NCI-H1092 treated with DMSO at 0.1 percent for 48 hours (cell line): Measurements from ENCODE around the gene NUDT12.

ENCODE experiments used
- DNase-seq: peaks from one replicate; lab custom pipeline; 2025; lab: John Stamatoyannopoulos, UW

The NUDT12 gene

DNA sequence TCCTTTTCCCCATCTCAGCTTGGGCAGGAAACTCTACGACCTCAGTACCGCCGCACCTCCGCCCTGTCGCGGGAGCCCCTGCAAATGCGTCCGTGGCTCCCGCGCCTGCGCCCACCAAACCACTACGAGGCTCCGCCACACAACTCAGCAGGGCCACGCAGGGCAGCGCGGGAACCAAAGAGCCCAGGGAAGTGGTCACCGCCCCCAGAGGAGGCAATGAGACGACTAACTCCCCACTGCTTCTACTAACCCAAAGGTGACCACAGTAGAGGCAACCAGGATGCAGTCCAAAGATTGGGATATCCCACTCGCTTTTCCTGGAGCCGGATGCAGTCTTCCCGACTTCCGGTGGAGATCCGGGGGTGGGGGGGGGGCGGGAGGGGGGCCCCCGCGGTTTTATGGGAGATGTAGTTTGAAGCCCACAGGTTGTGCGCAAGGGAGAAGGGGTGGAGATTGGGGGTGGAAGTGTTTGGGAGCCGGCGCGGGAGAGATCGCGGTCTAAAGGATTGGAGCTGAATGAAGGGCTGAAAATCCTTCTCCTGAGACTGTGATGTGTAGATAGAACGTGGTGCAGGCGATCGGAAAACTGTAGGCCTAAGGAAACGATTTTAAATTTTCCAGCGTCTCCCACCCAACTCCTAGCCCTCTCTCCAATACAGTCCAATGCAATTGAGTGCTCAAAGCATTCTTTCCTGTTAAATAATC, at the start of gene NUDT12:
NUDT12 (minus strand) TSS at position 337 of the 705 bp plus-strand sequence. CDS start 2,541 bp downstream, outside the sequence.
- peak; percentile 87 for DNase-seq

DNA sequence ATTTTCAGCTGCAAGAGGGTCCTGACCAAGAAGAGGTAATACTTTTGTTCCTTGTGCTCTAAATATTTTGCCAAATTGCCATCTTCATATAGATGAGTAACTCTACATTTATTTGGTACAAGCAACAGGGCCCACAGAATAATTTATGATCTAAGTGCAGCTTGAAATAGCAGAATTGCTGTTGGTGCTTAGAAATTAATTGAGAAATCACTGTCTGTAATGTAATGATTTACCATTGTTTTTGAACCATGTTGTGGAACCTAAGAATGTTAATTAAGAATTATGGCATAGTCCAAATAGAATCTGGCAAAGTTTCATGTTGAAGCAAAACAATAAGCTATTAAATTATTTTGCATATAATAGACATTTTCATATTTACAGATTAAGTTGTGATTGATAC, 44.8 kb upstream of the NUDT12 start:
- no peak for DNase-seq

DNA sequence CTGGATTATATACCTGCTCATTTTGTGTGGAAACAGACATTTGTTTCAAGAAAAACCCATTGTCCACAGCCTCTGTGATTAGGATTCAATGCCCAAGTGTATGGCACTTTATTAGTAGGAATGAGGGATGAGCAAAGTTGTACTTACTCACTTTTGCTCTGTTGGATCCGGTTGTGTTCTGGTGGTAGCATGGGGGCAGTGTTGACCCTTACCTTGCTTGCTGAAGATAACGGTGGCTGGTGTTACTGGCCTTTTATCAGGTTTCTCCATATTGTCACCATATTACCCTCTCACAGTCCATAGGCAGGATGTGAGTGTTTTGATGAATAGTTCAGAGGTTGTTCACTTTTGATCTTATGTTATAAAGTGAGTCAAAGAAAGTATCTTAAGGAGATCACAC, 42.7 kb upstream of the NUDT12 start:
- DNase-seq = no peak

DNA sequence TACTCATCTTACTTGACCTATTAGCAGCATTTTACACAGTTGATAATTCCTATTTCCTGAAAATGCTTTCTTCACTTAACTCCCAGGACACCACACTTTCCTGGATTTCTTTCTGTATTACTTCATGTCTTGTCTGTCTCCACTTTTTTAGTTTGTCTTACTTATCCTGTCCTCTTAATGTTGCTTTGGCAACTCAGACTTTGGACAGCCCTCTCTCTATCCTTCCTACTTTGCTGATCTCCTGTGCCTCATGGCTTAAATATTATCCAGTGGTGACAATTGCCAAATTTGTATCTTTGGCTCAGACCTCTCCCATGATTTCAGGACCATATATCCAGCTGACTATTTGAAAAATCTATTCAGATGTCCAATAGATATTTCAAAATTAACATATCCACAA, 39.8 kb upstream of the NUDT12 start:
- no peak for DNase-seq

DNA sequence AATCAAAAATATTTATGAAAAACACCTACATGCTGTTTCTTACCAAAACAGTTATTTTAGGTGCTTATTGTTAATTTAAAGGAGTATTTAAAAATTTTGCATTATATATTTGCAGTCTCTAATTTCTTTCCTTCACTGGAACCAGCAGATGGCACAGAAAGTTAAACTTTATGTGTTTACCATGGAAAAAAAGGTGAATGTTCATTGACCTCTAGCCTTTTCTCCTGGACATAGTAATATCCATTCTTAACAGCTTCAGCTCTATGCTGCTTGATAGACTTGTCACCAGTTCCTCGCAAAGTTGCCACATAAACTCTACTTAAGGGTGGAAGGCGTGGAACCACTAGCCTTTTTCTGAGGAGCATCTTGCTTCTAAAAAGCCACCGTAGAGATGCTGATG, 38.7 kb upstream of the NUDT12 start:
- DNase-seq = no peak

DNA sequence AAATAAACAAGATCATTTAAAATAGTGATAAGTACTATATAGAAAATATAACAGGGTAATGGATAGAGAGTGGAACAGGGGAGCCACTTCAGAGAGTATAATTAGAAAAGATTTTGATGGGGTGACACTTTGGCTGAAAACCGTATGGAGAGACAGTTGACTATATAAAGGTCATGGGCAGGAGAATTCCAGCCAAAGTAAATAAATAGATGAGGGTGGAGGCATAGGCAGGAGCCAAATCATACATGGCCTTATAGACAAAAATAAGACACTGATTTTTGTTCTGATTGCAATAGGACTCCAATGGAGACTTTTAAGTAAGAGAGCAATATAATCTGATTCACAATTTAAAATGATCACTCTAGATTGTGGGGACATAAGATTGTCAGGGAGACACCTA, 37.5 kb upstream of the NUDT12 start:
- peak; percentile 37 for DNase-seq

DNA sequence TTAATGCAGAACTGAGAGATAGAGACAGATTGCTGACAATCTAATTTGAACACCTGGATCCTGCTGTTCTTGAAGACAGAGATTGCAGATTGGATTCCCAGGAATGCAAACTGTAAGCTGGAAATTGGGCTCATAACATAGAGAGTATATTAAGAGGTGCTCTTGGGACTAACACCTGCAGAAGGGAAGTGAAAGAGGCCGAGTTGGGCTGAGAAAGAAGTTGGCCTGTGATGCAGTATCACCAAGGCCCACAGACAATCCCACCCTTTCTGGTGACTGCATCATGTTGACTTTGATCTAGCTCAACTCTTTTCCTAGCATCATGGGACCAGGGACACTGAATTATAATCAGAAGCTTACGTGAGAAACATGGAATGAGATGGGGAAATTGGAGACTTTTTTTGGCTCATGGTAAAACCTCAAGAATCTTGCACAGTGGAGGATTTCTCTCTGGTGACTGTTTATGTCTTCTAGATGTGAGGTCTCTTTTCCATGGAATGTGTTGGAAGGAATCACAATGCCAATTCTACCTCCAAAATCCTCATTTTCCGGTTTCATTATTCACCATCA, 36.5 kb upstream of the NUDT12 start:
- no peak for DNase-seq

DNA sequence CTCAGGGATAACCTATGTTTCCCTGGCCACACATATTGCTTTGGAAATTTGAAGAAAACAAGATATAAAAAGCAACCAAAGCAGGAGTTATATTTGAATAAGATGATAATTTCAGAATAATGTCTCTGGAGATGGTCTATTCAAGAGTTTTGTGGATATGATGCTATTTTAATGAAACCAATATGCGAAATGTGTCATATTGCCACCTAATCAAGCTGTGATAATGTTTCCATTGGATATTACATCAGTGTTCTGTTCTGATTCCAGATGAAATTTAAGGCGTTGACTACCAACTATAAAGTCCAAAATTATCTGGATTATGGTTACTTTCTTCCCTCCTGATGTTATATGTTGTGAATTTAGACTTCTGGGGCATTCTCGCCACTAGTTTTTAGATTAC, 27.6 kb upstream of the NUDT12 start:
- DNase-seq = no peak

DNA sequence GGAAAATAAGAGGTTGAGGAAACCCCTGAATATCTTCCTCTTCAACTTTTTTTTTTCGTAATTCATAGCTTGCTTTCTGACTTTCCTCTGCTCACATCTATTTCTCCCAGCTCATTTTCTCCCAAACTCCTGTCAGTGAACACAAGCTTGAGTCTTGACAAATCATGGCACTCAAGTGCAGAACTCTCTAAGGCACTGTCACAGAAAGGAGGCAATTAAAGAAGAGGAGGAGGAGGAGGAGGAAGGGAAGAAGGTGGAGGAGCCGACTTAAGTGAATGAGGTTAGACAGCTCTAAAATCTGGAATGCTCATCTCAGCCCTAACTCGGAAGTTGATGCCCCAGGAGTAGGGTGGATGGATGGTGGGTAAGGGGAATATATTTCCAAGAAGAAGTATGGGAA, 27.2 kb upstream of the NUDT12 start:
- no peak for DNase-seq

DNA sequence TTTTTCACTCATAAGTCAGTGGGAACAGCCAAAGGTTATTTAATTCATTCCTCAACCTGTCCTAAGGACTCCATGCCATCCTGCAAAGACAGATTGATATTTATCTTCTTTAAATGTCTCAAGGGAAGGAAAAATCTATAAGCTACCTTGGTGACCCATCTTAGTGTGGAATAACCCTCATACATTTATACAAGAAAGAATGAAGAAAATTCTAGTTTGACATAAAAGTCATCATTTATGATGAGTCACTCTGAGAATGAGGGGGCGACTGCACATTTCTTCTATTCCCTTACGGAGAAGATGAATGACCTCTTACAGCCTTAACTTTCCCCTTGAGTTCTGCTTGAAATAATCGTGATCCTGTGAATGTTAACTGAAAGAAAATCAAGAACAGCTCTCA, 26.8 kb upstream of the NUDT12 start:
- no peak for DNase-seq

DNA sequence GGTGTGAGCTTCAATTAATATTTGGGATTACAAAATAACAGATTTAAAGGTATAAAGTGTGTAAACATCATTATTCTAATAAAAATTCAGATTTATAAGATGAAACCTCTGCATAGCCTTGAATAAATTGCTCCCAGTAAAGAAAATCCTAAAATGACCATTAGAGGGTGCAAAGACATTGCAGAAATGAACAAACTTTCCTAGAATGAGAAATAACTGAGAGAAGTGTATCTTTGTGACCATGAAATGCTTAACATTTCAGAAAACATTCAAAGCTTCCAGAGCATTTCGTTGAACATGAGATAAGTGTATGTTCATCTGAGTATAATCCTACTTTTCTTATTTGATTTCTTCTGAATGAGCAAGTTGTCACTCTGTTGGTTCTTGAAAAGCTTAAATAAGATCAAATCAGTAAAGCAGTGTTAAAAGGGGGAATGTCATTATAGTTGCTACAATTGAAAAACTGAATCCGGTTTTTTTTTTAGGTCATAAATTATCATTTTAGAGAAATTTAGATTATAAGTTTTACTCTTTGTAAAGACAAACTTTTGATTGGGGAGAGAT, 24.7 kb upstream of the NUDT12 start:
- DNase-seq = peak; percentile 60

DNA sequence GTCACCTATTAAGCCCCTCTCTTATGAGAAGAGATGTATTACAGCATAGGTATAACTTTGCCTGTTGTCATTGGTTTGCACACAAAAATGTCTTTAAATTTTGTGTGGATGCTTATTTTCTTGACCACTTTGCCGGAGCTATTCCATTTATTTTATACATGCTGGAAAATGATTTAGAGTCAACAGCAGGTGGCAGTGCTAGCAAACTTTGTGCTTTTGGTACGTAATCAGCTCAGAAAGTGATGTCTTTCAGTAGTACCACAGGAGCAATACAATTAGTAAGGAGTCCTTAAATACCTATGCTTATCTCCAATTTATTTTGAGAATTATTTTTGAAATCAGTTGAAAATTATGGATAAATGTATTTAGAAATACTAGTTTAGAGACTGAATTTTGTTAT, 19.8 kb upstream of the NUDT12 start:
- DNase-seq = peak; percentile 54

DNA sequence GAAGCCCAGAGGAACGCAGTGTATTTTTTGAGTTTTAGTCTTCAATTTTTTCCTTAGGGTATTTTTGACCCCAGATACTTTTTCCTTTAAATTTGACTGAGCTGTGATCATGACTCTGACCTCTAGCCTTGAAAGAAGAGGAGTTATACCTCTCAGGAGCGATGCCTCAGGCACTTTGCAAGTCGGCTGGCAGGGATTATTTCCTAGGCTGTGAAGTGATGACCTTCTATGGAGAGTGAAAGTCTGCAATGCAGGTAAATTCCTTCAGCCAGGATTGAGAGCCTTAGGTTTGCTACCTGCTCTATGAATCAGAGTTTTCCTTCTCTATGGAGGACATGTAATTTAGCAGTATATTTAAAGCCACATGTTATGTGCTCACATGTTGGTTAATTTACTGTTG, 10.8 kb upstream of the NUDT12 start:
- DNase-seq = no peak

DNA sequence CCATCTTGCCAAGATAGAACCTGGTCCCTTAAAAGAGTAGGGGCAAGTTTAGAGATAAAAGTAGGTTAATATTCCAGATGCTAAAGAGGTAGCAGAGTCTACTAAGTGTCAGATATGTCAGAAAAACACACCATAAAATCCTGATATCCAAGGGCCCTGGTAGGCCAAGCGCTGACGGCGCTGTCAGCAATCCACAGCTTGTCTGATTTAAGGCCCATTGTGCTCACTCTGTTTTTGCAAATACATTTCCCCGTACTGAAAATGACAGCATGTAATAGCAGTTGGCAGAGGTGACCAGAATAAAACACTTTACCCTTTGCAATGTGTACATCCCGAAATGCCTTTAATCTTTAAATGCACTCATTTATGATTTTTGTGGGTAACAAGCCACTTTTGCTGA, 9.9 kb upstream of the NUDT12 start:
- DNase-seq = no peak

DNA sequence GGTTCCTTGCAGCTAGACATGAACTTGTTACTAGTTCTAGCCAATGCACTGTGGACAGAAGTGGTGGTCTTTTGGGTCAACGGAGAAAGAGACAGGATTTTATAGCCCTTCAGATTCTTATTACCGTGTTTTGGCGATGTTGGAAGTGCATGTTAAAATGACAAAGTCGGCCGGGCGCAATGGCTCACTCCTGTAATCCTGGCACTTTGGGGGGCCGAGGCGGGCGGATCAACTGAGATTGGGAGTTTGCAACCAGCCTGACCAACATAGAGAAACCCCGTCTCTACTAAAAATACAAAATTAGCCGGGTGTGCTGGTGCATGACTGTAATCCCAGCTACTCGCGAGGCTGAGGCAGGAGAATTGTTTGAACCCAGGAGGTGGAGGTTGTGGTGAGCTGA, 9.1 kb upstream of the NUDT12 start:
- no peak for DNase-seq

DNA sequence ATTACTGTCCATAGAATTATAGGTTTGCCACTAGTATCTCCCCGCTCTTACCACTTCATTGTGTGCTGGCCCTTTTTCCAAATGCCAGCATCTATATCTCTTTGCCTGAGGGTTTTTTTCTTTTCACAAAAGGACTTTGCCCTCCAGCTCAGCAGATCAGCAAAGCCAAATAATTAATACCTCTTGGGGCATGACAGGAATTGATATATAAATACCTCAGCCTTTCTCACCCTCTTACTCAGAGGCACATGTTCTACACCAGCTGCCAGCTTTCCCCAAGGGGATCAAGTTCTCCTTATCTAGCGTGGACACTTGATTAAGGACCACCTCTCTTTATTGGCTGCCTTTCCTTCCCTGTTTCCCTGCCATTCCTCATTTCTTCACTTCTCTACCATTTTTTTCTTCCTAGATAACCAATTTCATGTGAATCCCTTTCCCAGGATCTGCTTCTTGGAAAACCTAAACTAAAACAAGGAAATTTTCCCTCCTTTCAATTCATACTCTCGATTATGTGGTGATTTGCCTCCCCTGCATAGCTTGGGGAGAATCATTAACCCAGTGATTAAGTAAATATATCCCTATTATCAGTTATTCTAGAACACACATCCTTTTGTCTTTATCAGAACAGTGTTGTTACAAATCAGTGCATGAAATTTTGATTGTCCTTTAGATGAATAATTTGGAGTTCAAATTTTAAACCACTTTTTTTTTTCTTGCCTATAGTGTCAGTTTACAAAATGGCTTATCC, 6.9 kb upstream of the NUDT12 start:
- no peak for DNase-seq

DNA sequence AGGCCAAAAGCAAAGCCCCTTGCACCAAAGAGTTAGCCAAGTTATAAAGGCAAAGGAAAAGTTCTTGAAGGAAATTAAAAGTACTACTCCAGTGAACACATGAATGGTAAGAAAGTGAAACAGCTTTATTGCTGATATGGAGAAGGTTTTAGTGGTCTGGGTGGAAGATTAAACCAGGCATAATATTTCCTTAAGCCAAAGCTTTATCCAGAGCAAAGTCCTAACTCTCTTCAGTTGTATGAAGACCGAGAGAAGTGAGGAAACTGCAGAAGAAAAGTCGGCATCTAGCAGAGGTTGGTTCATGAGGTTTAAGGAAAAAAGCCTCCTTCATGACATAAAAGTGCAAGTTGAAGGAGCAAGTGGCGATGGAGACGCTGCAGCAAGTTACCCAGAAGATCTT, 3.1 kb upstream of the NUDT12 start:
- DNase-seq = no peak

DNA sequence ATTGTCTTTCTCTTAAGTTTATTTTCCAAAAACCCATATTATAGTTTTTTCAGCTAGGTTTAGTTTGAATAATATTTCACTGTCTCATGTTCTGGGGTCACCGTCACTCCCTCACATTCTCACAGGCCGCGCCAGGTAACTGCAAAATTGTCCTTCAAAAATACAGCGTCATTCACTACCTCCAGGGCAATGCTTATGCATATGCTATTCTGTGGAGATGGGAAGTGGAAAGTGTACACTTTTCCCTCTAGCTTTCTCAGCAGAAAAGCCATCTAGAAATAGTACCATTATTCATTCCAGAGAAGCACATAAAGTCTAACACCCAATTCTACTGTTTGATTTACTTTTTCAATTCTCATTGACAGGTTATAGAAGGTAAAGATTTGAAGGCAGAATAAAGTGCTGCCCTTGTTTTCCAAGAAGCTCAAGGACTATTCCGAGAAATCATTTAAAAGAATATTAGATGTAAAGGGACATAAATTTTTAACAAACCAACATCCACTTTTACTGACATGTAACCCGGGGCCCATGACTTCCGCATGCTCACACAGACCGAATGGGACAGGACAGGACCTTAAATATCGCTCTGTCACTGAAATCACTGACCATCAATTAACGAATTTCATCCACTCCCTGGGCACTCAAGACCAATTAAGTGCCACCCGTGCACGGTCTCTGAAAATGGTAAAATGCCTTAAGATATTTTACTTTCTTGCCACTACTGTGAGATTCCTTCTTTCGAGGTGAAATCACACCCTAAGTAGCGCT, 720 bp downstream of the NUDT12 start:
- no peak for DNase-seq

DNA sequence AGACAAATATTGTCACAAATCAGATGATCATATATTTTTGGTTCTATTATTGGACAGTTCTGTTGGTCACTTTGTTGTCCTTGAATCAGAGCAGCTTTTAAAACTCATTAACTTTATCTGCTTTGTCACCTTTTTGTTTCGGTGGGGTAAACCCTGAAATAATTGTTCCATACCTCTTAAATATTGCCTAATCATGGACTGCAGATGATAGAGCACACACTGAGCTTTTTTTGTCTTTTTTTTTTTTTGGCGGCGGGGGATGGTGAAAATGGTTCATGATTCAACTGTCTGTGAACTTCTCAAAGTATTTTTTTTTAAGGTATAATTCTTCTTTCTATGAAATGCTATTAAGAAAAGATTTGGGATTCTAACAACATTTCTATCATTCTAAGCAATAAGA, 1.8 kb downstream of the NUDT12 start:
- DNase-seq = no peak

DNA sequence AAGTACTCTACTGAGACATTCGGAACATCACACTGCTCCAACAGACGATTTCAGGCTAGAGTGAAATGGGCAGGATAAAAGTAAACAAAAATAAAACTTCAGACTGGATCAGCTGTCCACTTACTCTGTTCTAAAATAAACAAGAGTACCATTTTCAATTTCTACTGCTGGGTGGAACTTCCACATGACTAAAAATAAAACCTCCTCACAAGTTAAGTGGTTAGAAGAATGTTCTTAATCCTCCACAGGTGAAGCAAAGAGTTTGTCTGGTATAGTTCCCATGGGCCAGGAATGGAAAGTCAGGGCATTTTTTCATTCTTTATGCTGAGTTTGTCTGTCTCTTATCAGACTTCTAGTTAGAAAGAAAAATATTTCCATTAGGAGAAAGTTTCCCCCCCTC, 15.7 kb downstream of the NUDT12 start:
- DNase-seq = no peak

DNA sequence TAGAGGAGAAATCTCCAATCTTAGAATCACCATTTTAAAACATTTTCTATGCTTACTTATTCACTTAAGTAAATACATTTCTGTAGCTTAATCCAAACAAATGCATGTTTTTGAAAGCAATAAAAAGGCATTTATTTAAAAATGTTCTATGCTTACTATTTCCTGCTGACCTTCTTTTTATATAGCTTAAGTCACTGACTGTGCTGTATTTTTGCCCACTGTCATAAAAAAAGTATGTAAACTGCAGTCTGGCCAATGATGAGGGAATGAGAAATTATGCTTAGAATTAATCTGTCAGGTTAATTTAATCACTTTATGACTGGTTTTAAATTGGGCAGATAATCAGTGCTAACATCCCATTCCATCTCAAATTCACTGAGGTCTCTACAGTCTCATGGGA, 20.1 kb downstream of the NUDT12 start:
- no peak for DNase-seq

DNA sequence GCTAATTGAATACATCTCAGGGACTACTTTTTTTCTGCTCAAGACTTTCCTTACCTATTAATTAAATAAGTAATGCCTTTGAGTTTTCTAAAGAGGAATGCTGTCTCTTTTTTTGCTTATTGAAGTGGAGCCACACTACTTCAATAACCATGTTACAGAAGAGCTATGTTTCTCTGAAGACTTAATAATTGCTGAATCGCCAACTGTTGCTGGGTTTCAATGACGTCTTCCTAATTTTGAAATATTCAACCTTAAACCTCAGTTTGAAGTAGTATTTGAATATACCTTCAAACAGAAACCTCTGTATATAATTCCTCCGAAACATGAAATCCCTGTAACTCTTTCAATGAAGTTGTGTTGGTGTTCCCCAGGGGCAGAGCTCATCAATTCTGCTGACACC, 21.0 kb downstream of the NUDT12 start:
- no peak for DNase-seq
